Lower leg skin (tissue), 3 donors: Measurements from ENCODE around the gene MME.

Experiments used
- CTCF ChIP-seq, 3 donors: fragments of 450-650 bp; IDR thresholded peaks; one replicate each; pipeline ENCODE4 v1.5.1; 2016; ENCODE audit warnings: antibody characterized with exemption in 3 of 3, mild to moderate bottlenecking in 3 of 3, moderate library complexity in 2 of 3
- POLR2A ChIP-seq, 2 donors: fragments of 450-650 bp; IDR thresholded peaks; one replicate each; pipeline ENCODE4 v1.6.1; 2016 to 2017; ENCODE audit warnings: antibody characterized with exemption in 2 of 2, mild to moderate bottlenecking in 1 of 2, moderate library complexity in 1 of 2

- TF ChIP-seq CTCF (IDR thresholded peaks at IDR 0.05): no peak
- no peak for TF ChIP-seq POLR2A (IDR thresholded peaks at IDR 0.05)
These were observed 113.7 kb downstream of the MME start for GRCh38 chr3:155193868-155194267.
